Activated naive CD4-positive, alpha-beta T cell treated with anti-CD3 and anti-CD28 coated beads, Interleukin-2, amount 50 U/mL, for 72 hours (primary cell): Measurements from ENCODE around the gene LRRN4CL. TPM values are rescaled to one million over a fixed set of nuclear protein-coding genes. Genes with fewer than 3 reads are reported as not detected.
"Not testable (repeated sequence)": the region's sequence is repeated elsewhere in the genome, so short reads cannot be mapped to it uniquely, and the experiment has no call there.

Experiments
- ATAC-seq, 2 donors: fragments of 150-1000 bp; cut with Tn5 transposase; 2 replicates each; pipeline ENCODE4 v1.10.0; 2021; ENCODE audit warnings: mild to moderate bottlenecking in 2 of 2, moderate library complexity in 2 of 2
- DNase-seq, 2 donors: peaks; one replicate each; pipeline ENCODE4 v3.0.0; 2021 to 2022; ENCODE audit warnings: low spot score in 2 of 2
- H3K27ac Mint-ChIP-seq, 2 donors: one replicate each; pipeline ENCODE4 v1.8.0; 2022; ENCODE audit warnings: mild to moderate bottlenecking in 2 of 2, mixed read lengths in 2 of 2
- H3K36me3 Mint-ChIP-seq, 2 donors: one replicate each; pipeline ENCODE4 v1.8.0; 2022; ENCODE audit warnings: mixed read lengths in 2 of 2
- H3K9me3 Mint-ChIP-seq, 2 donors: one replicate each; pipeline ENCODE4 v1.8.0; 2022; ENCODE audit warnings: mixed read lengths in 2 of 2
- total RNA-seq, 2 donors: library from RNA; stranded (reverse); gene quantifications; one replicate each; pipeline ENCODE4 v1.2.3, GENCODE V29; 2022

LRRN4CL gene
- total RNA-seq, 2 donors from 2014 or later: 0.48 to 0.49 TPM

- Mint-ChIP-seq H3K9me3 (no peaks in the 10 kb centered on the region), H3K27ac (peak overlapping the region; percentile 8 to 70), H3K36me3 (peaks cover 33 to 72% of the 10 kb centered on the region in 2 donors)
- DNase-seq (no peak), ATAC-seq (no peak)
These were observed 26.1 kb upstream of the LRRN4CL start for GRCh38 chr11:62715150-62716130.

- peaks cover 32 to 64% of the 10 kb centered on the region in 2 donors for H3K36me3 Mint-ChIP-seq
- peak overlapping the region; percentile 62 to 71 for H3K27ac Mint-ChIP-seq
- H3K9me3 Mint-ChIP-seq: no peaks in the 10 kb centered on the region
- ATAC-seq (no peak), DNase-seq (no peak)
These were observed 24.0 kb upstream of the LRRN4CL start for GRCh38 chr11:62713343-62713742.

GRCh38 chr11:62712861-62713260, 23.5 kb upstream of the LRRN4CL start:
- H3K9me3 Mint-ChIP-seq: no peaks in the 10 kb centered on the region
- H3K36me3 Mint-ChIP-seq: peaks cover 30 to 60% of the 10 kb centered on the region in 2 donors
- no peak for DNase-seq
- ATAC-seq: no peak
- H3K27ac Mint-ChIP-seq: peak overlapping the region; percentile 71 to 90

GRCh38 chr11:62712276-62712812, 23.0 kb upstream of the LRRN4CL start:
- H3K27ac Mint-ChIP-seq: peak overlapping the region; percentile 71 to 90
- H3K36me3 Mint-ChIP-seq: peaks cover 25 to 56% of the 10 kb centered on the region in 2 donors
- no peak for DNase-seq
- no peak for ATAC-seq
- no peaks in the 10 kb centered on the region for H3K9me3 Mint-ChIP-seq

GRCh38 chr11:62710001-62710345, 20.6 kb upstream of the LRRN4CL start:
- peak overlapping the region; percentile 97 to 98 for H3K27ac Mint-ChIP-seq
- peaks cover 16 to 41% of the 10 kb centered on the region in 2 donors for H3K36me3 Mint-ChIP-seq
- no peak for ATAC-seq

GRCh38 chr11:62709247-62710000, 20.1 kb upstream of the LRRN4CL start:
- Mint-ChIP-seq H3K36me3 (peaks cover 16 to 37% of the 10 kb centered on the region in 2 donors), H3K27ac (peak overlapping the region; percentile 97 to 98), H3K9me3 (no peaks in the 10 kb centered on the region)
- ATAC-seq (peak; percentile 74 to 84), DNase-seq (peak; percentile 89 to 91)

More at GRCh38 chr11:62710001-62710345, 20.6 kb upstream of the LRRN4CL start:
- peak in 1 of 2 donors; percentile 36 for DNase-seq
- H3K9me3 Mint-ChIP-seq: no peaks in the 10 kb centered on the region

GRCh38 chr11:62708793-62709192, 19.5 kb upstream of the LRRN4CL start:
- Mint-ChIP-seq H3K9me3 (no peaks in the 10 kb centered on the region), H3K36me3 (peaks cover 16 to 33% of the 10 kb centered on the region in 2 donors), H3K27ac (peak overlapping the region; percentile 97 to 98)
- peak; percentile 31 to 40 for ATAC-seq
- peak; percentile 54 to 63 for DNase-seq

GRCh38 chr11:62708392-62708791, 19.1 kb upstream of the LRRN4CL start:
- Mint-ChIP-seq H3K9me3 (no peaks in the 10 kb centered on the region), H3K36me3 (peaks cover 16 to 33% of the 10 kb centered on the region in 2 donors), H3K27ac (peak overlapping the region; percentile 97 to 98)
- DNase-seq: no peak
- no peak for ATAC-seq

- ATAC-seq (no peak), DNase-seq (no peak)
- Mint-ChIP-seq H3K9me3 (no peaks in the 10 kb centered on the region), H3K36me3 (peaks cover 16 to 31% of the 10 kb centered on the region in 2 donors), H3K27ac (peak within 1 kb of the TSS; percentile 87 to 98)
These were observed 18.0 kb upstream of the LRRN4CL start, which contains the start of the genes BSCL2 and GNG3 for GRCh38 chr11:62707277-62707861. TSS of gene BSCL2 (minus strand) at chr11:62707424. CDS start at chr11:62707195, 229 bp downstream. TSS of gene GNG3 (plus strand) at chr11:62707676. CDS start at chr11:62708296, 620 bp downstream.

GRCh38 chr11:62706850-62707247, 17.5 kb upstream of the LRRN4CL start:
- no peak for ATAC-seq
- Mint-ChIP-seq H3K36me3 (peaks cover 16 to 31% of the 10 kb centered on the region in 2 donors), H3K9me3 (no peaks in the 10 kb centered on the region), H3K27ac (peak overlapping the region; percentile 45 to 74)
- no peak for DNase-seq

- peak; percentile 92 to 93 for DNase-seq
- Mint-ChIP-seq H3K27ac (peak overlapping the region; percentile 81 to 86), H3K36me3 (peaks cover 16 to 27% of the 10 kb centered on the region in 2 donors), H3K9me3 (no peaks in the 10 kb centered on the region)
- peak; percentile 81 to 82 for ATAC-seq
These were observed 16.8 kb upstream of the LRRN4CL start for GRCh38 chr11:62705880-62706849.

- no peaks in the 10 kb centered on the region for H3K9me3 Mint-ChIP-seq
- H3K36me3 Mint-ChIP-seq: peaks cover 16 to 20% of the 10 kb centered on the region in 2 donors
- ATAC-seq (no peak), DNase-seq (no peak)
- peak overlapping the region; percentile 81 to 86 for H3K27ac Mint-ChIP-seq
These were observed 16.1 kb upstream of the LRRN4CL start for GRCh38 chr11:62705413-62705812.

GRCh38 chr11:62703921-62704320, 14.6 kb upstream of the LRRN4CL start:
- H3K9me3 Mint-ChIP-seq, ATAC-seq, DNase-seq: not testable (repeated sequence)
- Mint-ChIP-seq H3K36me3 (peaks cover 10 to 13% of the 10 kb centered on the region in 2 donors), H3K27ac (peak overlapping the region in 1 of 2 donors; percentile 29)

GRCh38 chr11:62702246-62702645, 12.9 kb upstream of the LRRN4CL start:
- Mint-ChIP-seq H3K9me3 (no peaks in the 10 kb centered on the region), H3K36me3 (peaks cover 5 to 12% of the 10 kb centered on the region in 2 donors), H3K27ac (peak overlapping the region in 1 of 2 donors; percentile 76)
- ATAC-seq (peak in 1 of 2 donors; percentile 9), DNase-seq (no peak)
